COR-L47 (cell line): ENCODE measurements around the gene ROBO2.
A peak's percentile ranks its signal among the peaks of the same experiment; 100 is the strongest.
"Not testable (repeated sequence)": the region's sequence is repeated elsewhere in the genome, so short reads cannot be mapped to it uniquely, and the experiment has no call there.

Source experiments
- DNase-seq: peaks from one replicate; lab custom pipeline; 2025; lab: John Stamatoyannopoulos, UW

Gene ROBO2

GRCh38 chr3:77329116-77329515, 289.2 kb downstream of the ROBO2 start:
- DNase-seq: no peak

- no peak for DNase-seq
Measured at GRCh38 chr3:77338195-77338594, 298.3 kb downstream of the ROBO2 start.

GRCh38 chr3:77342027-77342426, 302.1 kb downstream of the ROBO2 start:
- no peak for DNase-seq

GRCh38 chr3:77342688-77343087, 302.8 kb downstream of the ROBO2 start:
- no peak for DNase-seq

GRCh38 chr3:77345009-77345408, 305.1 kb downstream of the ROBO2 start:
- DNase-seq: no peak

- no peak for DNase-seq
Measured at GRCh38 chr3:77348244-77348855, 308.5 kb downstream of the ROBO2 start.

GRCh38 chr3:77354958-77355357, 315.1 kb downstream of the ROBO2 start:
- DNase-seq: no peak

- DNase-seq: no peak
Measured at GRCh38 chr3:77362936-77363335, 323.0 kb downstream of the ROBO2 start.

GRCh38 chr3:77365152-77365551, 325.3 kb downstream of the ROBO2 start:
- DNase-seq: no peak

GRCh38 chr3:77370413-77370812, 330.5 kb downstream of the ROBO2 start:
- no peak for DNase-seq

- DNase-seq: no peak
Measured at GRCh38 chr3:77372018-77372417, 332.1 kb downstream of the ROBO2 start.

GRCh38 chr3:77372634-77373346, 332.9 kb downstream of the ROBO2 start:
- no peak for DNase-seq

GRCh38 chr3:77373619-77374018, 333.7 kb downstream of the ROBO2 start:
- DNase-seq: no peak

GRCh38 chr3:77376511-77376910, 336.6 kb downstream of the ROBO2 start:
- no peak for DNase-seq

GRCh38 chr3:77377717-77378116, 337.8 kb downstream of the ROBO2 start:
- no peak for DNase-seq

GRCh38 chr3:77380136-77380535, 340.2 kb downstream of the ROBO2 start:
- DNase-seq: no peak

GRCh38 chr3:77381431-77381830, 341.5 kb downstream of the ROBO2 start:
- no peak for DNase-seq

- DNase-seq: no peak
Measured at GRCh38 chr3:77392181-77392580, 352.3 kb downstream of the ROBO2 start.

GRCh38 chr3:77394046-77394445, 354.1 kb downstream of the ROBO2 start:
- no peak for DNase-seq

GRCh38 chr3:77404871-77405270, 365.0 kb downstream of the ROBO2 start:
- DNase-seq: no peak

GRCh38 chr3:77407441-77407840, 367.5 kb downstream of the ROBO2 start:
- DNase-seq: peak; percentile 49

GRCh38 chr3:77410334-77410733, 370.4 kb downstream of the ROBO2 start:
- DNase-seq: not testable (repeated sequence)

GRCh38 chr3:77411334-77411733, 371.4 kb downstream of the ROBO2 start:
- no peak for DNase-seq

GRCh38 chr3:77412021-77412438, 372.1 kb downstream of the ROBO2 start:
- no peak for DNase-seq
